H1 (cell line): ENCODE data around the gene PEAK1. TPM values are rescaled to one million over a fixed set of nuclear protein-coding genes. Genes with fewer than 3 reads are reported as not detected.

ENCODE experiments used
- KDM1A ChIP-seq: fragments of 200-600, 300-600 bp; sonication (generic); IDR thresholded peaks from 2 replicates; pipeline ENCODE4 v1.7.1; 2016; ENCODE audit warnings: mild to moderate bottlenecking, low read length, borderline replicate concordance
- polyA plus RNA-seq, 7 experiments: library from polyadenylated mRNA; depleted of rRNA in 3 of 7; stranded (reverse) in 5 of 7; unstranded in 2 of 7; fragments of >200 nt in 5 of 7; fragments of 200-250 nt in 2 of 7; gene quantifications; 1 replicate in 5 of 7; 2 replicates in 1 of 7; 4 replicates in 1 of 7; pipeline versions ENCODE4 v1.2.1 to v1.2.3, GENCODE V29; 2011 to 2013; ENCODE audit warnings: missing spikeins in 2 of 7, mixed read lengths in 2 of 7
- total RNA-seq: library from RNA; stranded (reverse); fragmentation: NEBNext Ultra II Directional; extraction: Animal tissue kit (Norgen Biotek cat#: 25700); gene quantifications from 2 replicates; pipeline ENCODE4 v1.2.1, GENCODE V29; 2021
- TF ChIP-seq, protein P1 (sequence below): fragments of 300-600 bp; sonication (generic); IDR thresholded peaks from 2 replicates; pipeline ENCODE4 v1.7.1; 2012; ENCODE audit warnings: low read length, moderate library complexity, mild to moderate bottlenecking, inconsistent platforms; ENCODE audit not compliant: insufficient replicate concordance

PEAK1 gene
- total and polyA plus RNA-seq, 2 of the 8 experiments (the other 6 are each of a cell fraction or from before 2014, with no cell fraction given): 8.8 to 44.8 TPM

DNA sequence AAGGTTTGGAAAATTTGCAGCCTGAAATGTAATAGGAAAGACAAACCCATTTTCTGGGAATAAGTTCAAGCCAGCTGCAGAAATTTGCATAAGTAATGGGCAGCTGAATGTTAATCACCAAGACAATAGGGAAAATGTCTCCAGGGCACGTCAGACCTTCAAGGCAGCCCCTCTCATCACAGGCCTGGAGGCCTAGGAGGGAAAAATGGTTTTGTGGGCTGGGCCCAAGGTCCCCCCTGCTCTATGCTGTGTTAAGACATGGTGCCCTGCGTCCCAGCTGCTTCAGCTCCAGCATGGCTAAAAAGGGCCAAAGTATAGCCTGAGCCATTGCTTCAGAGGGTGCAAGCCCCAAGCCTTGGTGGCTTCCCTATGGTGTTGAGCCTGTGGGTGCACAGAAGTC lies 184.3 kb downstream of the PEAK1 start (continued):
- TF ChIP-seq, protein P1, sequence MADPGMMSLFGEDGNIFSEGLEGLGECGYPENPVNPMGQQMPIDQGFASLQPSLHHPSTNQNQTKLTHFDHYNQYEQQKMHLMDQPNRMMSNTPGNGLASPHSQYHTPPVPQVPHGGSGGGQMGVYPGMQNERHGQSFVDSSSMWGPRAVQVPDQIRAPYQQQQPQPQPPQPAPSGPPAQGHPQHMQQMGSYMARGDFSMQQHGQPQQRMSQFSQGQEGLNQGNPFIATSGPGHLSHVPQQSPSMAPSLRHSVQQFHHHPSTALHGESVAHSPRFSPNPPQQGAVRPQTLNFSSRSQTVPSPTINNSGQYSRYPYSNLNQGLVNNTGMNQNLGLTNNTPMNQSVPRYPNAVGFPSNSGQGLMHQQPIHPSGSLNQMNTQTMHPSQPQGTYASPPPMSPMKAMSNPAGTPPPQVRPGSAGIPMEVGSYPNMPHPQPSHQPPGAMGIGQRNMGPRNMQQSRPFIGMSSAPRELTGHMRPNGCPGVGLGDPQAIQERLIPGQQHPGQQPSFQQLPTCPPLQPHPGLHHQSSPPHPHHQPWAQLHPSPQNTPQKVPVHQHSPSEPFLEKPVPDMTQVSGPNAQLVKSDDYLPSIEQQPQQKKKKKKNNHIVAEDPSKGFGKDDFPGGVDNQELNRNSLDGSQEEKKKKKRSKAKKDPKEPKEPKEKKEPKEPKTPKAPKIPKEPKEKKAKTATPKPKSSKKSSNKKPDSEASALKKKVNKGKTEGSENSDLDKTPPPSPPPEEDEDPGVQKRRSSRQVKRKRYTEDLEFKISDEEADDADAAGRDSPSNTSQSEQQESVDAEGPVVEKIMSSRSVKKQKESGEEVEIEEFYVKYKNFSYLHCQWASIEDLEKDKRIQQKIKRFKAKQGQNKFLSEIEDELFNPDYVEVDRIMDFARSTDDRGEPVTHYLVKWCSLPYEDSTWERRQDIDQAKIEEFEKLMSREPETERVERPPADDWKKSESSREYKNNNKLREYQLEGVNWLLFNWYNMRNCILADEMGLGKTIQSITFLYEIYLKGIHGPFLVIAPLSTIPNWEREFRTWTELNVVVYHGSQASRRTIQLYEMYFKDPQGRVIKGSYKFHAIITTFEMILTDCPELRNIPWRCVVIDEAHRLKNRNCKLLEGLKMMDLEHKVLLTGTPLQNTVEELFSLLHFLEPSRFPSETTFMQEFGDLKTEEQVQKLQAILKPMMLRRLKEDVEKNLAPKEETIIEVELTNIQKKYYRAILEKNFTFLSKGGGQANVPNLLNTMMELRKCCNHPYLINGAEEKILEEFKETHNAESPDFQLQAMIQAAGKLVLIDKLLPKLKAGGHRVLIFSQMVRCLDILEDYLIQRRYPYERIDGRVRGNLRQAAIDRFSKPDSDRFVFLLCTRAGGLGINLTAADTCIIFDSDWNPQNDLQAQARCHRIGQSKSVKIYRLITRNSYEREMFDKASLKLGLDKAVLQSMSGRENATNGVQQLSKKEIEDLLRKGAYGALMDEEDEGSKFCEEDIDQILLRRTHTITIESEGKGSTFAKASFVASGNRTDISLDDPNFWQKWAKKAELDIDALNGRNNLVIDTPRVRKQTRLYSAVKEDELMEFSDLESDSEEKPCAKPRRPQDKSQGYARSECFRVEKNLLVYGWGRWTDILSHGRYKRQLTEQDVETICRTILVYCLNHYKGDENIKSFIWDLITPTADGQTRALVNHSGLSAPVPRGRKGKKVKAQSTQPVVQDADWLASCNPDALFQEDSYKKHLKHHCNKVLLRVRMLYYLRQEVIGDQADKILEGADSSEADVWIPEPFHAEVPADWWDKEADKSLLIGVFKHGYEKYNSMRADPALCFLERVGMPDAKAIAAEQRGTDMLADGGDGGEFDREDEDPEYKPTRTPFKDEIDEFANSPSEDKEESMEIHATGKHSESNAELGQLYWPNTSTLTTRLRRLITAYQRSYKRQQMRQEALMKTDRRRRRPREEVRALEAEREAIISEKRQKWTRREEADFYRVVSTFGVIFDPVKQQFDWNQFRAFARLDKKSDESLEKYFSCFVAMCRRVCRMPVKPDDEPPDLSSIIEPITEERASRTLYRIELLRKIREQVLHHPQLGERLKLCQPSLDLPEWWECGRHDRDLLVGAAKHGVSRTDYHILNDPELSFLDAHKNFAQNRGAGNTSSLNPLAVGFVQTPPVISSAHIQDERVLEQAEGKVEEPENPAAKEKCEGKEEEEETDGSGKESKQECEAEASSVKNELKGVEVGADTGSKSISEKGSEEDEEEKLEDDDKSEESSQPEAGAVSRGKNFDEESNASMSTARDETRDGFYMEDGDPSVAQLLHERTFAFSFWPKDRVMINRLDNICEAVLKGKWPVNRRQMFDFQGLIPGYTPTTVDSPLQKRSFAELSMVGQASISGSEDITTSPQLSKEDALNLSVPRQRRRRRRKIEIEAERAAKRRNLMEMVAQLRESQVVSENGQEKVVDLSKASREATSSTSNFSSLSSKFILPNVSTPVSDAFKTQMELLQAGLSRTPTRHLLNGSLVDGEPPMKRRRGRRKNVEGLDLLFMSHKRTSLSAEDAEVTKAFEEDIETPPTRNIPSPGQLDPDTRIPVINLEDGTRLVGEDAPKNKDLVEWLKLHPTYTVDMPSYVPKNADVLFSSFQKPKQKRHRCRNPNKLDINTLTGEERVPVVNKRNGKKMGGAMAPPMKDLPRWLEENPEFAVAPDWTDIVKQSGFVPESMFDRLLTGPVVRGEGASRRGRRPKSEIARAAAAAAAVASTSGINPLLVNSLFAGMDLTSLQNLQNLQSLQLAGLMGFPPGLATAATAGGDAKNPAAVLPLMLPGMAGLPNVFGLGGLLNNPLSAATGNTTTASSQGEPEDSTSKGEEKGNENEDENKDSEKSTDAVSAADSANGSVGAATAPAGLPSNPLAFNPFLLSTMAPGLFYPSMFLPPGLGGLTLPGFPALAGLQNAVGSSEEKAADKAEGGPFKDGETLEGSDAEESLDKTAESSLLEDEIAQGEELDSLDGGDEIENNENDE: no peak
- TF ChIP-seq KDM1A: no peak
